Subcutaneous abdominal adipose tissue (tissue), 5 donors: ENCODE results near the gene IFT57.
"Not testable (repeated sequence)": the region's sequence is repeated elsewhere in the genome, so short reads cannot be mapped to it uniquely, and the experiment has no call there.

Experiments used
- H3K27ac ChIP-seq: one replicate; pipeline ENCODE4 v1.7.0; 2013; ENCODE audit warnings: low read depth, mild to moderate bottlenecking, inconsistent platforms, low read length, moderate library complexity
- H3K27me3 ChIP-seq, 5 donors: one replicate each; pipeline ENCODE4 v1.7.0; 2013; ENCODE audit warnings: low read length in 5 of 5, inconsistent platforms in 1 of 5; ENCODE audit not compliant: control insufficient read depth in 5 of 5, insufficient read depth in 4 of 5
- H3K36me3 ChIP-seq, 5 donors: one replicate each; pipeline ENCODE4 v1.7.0; 2013; ENCODE audit warnings: low read length in 5 of 5; ENCODE audit not compliant: control insufficient read depth in 5 of 5, insufficient read depth in 5 of 5
- H3K4me1 ChIP-seq, 5 donors: one replicate each; pipeline ENCODE4 v1.7.0; 2013; ENCODE audit warnings: low read length in 5 of 5, mild to moderate bottlenecking in 3 of 5, moderate library complexity in 1 of 5; ENCODE audit not compliant: control insufficient read depth in 5 of 5, insufficient read depth in 5 of 5
- H3K4me3 ChIP-seq, 5 donors: one replicate each; pipeline ENCODE4 v1.7.0; 2013; ENCODE audit warnings: low read length in 5 of 5, low read depth in 1 of 5
- H3K9ac ChIP-seq, 5 donors: one replicate each; pipeline ENCODE4 v1.7.0; 2013; ENCODE audit warnings: low read length in 5 of 5, mild to moderate bottlenecking in 4 of 5, moderate library complexity in 3 of 5
- H3K9me3 ChIP-seq, 5 donors: one replicate each; pipeline ENCODE4 v1.7.0; 2013; ENCODE audit warnings: low read length in 5 of 5; ENCODE audit not compliant: control insufficient read depth in 5 of 5
- donor health status: healthy.
- donor health status: healthy.
- donor health status: healthy.
- donor health status: healthy.
- donor health status: healthy.

Gene IFT57

DNA sequence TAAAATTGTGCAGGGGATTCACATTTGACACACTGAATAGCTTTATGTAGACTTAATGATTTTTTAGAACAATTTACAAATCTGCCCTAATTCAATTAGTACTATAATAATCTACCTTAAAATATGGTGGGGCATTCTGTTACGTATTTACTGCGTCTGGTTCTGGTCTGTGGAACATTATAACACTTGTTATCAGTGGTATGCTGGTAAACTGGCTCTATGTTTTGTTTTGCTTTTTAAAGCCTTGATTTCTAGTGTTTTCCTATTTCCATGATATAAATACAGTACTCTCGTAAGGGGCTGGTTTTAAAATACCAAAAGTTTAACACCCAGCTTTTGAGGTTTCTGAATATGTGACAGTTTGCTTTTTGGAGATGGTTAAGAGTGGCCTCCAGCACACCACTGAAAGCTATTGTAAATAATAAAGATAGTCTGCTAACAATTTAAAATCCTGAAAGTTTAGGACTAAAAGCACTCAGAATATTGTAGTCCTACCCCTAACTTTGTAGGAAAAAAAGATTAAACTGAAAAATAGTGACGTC lies 65.8 kb downstream of the IFT57 start:
- H3K4me3 ChIP-seq = no peak overlapping the region
- H3K27ac ChIP-seq = no peak overlapping the region
- H3K27me3 ChIP-seq = no peaks in the 10 kb centered on the region
- H3K36me3 ChIP-seq = no peaks in the 10 kb centered on the region
- H3K9ac ChIP-seq = no peak overlapping the region
- no peaks in the 10 kb centered on the region for H3K9me3 ChIP-seq
- no peaks in the 10 kb centered on the region for H3K4me1 ChIP-seq

DNA sequence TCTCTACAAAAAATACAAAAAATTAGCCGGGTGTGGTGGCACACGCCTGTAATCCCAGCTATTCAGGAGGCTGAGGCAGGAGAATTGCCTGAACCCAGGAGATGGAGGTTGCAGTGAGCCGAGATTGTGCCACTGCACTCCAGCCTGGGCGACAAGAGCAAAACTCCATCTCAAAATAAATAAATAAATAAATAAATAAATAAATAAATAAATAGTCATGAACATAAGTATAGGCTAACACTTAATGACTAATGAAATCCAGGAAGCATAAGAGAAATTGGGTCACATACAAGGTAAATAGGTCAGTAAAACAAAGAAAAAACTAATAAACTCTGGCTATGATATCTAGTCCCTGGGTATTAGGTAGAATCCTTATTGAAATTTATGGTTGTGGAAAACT lies 66.6 kb downstream of the IFT57 start:
- H3K4me3 ChIP-seq, H3K9me3 ChIP-seq, H3K4me1 ChIP-seq, H3K9ac ChIP-seq, H3K27ac ChIP-seq, H3K27me3 ChIP-seq, H3K36me3 ChIP-seq: not testable (repeated sequence)

DNA sequence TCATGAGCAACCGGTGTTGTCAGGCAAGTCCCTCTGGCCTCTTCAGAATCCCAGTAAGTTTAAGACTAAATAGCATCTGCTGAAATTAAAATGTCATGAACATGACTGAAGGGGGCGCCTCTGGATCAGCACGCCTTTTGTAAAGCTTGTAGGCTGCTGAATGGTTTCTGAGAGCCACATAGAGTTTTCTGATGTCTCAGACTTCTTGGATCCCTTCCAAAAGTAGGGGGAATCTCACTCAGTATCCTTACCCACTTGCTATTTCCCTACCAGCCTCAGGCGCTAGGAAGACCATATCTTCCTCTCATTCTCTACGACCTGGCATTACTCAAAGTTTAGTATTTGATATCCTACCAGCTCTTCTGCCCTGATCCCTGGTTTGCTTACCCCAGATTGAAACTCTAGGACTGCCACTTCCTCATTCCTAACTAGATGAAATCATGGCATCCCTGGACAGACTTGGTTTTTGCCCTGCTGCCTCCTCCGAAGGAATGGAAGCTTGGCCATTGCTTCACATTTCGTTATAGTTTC lies 68.7 kb downstream of the IFT57 start:
- H3K36me3 ChIP-seq = no peaks in the 10 kb centered on the region
- H3K27me3 ChIP-seq = no peaks in the 10 kb centered on the region
- no peak overlapping the region for H3K9ac ChIP-seq

GRCh38 chr3:108152274-108152673 lies 70.0 kb downstream of the IFT57 start:
- H3K27ac ChIP-seq = no peak overlapping the region
- no peaks in the 10 kb centered on the region for H3K9me3 ChIP-seq
- H3K36me3 ChIP-seq = no peaks in the 10 kb centered on the region
- no peak overlapping the region for H3K4me3 ChIP-seq
- H3K4me1 ChIP-seq = no peaks in the 10 kb centered on the region
- no peak overlapping the region for H3K9ac ChIP-seq
- H3K27me3 ChIP-seq = no peaks in the 10 kb centered on the region

More for the DNA sequence above, 68.7 kb downstream of the IFT57 start:
- no peaks in the 10 kb centered on the region for H3K4me1 ChIP-seq
- no peaks in the 10 kb centered on the region for H3K9me3 ChIP-seq
- H3K27ac ChIP-seq = no peak overlapping the region
- H3K4me3 ChIP-seq = no peak overlapping the region

- H3K27ac ChIP-seq = no peak overlapping the region
- H3K9ac ChIP-seq = no peak overlapping the region
- H3K4me1 ChIP-seq = no peaks in the 10 kb centered on the region
- H3K9me3 ChIP-seq = peaks cover 2 to 11% (median 8%) of the 10 kb centered on the region in 5 donors
- H3K36me3 ChIP-seq = no peaks in the 10 kb centered on the region
- no peaks in the 10 kb centered on the region for H3K27me3 ChIP-seq
- H3K4me3 ChIP-seq = no peak overlapping the region
These were observed 72.0 kb downstream of the IFT57 start for GRCh38 chr3:108150200-108150599.

DNA sequence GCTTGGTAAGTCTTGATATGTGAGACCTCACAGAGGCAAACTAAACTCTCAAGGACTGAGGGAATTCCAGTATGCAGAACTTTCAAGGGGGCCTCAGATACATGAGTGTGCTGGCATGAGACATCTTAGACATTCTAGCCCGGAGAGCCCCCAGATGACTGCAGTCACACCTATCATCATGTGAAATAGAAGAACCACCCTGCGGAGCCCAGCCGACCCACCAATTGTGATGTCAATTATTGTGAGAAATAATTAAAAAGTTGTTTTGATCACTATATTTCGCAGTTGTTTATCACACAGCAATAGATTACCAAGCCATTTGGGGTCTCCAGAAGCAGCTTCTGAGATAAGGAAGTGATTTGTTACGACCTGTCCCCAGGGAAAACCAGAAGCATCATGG lies 76.1 kb downstream of the IFT57 start:
- Histone ChIP-seq H3K36me3 (no peaks in the 10 kb centered on the region), H3K27ac (no peak overlapping the region), H3K27me3 (no peaks in the 10 kb centered on the region), H3K4me3 (no peak overlapping the region), H3K9me3 (peaks cover 2 to 12% (median 8%) of the 10 kb centered on the region in 5 donors), H3K4me1 (no peaks in the 10 kb centered on the region), H3K9ac (no peak overlapping the region)

DNA sequence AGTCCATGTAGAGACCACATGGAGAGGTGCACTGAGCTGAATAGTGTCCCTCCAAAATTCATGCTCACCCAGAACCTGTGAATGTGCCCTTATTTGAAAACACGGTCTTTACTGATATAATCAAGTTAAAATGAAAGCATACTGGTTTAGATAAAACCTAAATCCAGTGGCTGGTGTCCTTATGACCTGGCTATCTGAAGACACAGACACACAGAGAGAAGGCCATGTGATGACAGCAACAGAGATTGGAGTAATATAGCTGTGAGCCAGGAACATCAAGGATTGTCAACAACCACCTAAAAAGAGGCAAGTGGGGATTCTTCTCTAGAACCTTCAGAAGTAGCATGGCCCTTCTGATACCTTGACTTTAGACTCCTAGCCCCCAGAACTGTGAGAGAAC lies 76.6 kb downstream of the IFT57 start:
- no peaks in the 10 kb centered on the region for H3K4me1 ChIP-seq
- peaks cover 2 to 12% (median 8%) of the 10 kb centered on the region in 5 donors for H3K9me3 ChIP-seq
- H3K36me3 ChIP-seq = no peaks in the 10 kb centered on the region
- no peak overlapping the region for H3K27ac ChIP-seq
- H3K9ac ChIP-seq = no peak overlapping the region
- H3K27me3 ChIP-seq = no peaks in the 10 kb centered on the region
- H3K4me3 ChIP-seq = no peak overlapping the region

GRCh38 chr3:108137460-108137814 lies 84.8 kb downstream of the IFT57 start:
- Histone ChIP-seq H3K27me3 (no peaks in the 10 kb centered on the region), H3K4me1 (no peaks in the 10 kb centered on the region), H3K4me3 (no peak overlapping the region), H3K9ac (no peak overlapping the region), H3K36me3 (no peaks in the 10 kb centered on the region), H3K27ac (no peak overlapping the region), H3K9me3 (no peaks in the 10 kb centered on the region)

DNA sequence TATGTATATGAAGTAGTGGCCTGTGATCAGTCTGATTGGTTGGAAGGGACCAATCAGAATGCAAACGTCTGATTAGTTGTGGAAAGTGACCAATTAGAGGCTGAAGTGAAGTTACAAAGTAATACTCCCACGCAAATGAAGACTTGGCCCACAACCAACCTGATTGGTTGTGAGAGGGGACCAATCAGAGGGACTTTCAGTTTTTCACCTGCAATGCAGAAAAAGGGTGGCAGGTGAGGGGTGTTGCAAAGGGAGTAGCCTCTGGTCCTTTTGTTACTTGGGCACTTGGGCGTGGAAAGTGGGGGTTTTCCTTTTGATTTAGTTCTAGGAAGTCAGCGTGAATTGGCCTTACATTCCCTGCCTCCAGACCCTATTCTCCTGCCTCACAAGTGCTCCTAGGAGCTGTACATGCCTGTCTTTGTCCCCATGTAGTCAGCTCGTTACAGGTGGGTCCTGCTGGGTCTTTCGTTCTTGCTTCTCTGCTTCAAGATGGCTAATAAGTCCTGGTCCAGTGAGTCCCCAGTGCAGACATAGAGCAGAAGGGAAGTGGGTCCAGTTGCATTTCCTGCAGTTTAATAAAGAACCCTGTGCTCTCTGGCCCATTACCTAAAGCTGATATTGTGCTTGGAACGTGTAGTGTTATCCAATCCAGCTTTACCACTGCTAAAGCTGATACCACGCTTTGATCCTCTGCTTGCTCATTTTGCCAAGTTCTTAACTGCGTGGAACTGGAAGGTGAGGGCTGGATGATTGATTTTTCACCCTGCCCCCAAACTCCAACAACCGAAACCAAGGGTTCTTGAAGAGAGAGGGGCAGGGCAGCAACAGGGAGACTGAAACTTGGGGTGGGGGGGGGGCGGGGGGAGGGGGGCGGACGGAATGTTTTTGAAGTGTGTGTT lies 85.4 kb downstream of the IFT57 start:
- Histone ChIP-seq H3K4me3 (no peak overlapping the region), H3K9ac (no peak overlapping the region), H3K36me3 (no peaks in the 10 kb centered on the region), H3K27ac (no peak overlapping the region), H3K27me3 (no peaks in the 10 kb centered on the region), H3K9me3 (no peaks in the 10 kb centered on the region), H3K4me1 (no peaks in the 10 kb centered on the region)

GRCh38 chr3:108134555-108134880 lies 87.7 kb downstream of the IFT57 start:
- no peaks in the 10 kb centered on the region for H3K27me3 ChIP-seq
- no peaks in the 10 kb centered on the region for H3K9me3 ChIP-seq
- H3K4me3 ChIP-seq = no peak overlapping the region
- peaks cover 0 to 6% (median 0%) of the 10 kb centered on the region in 5 donors for H3K4me1 ChIP-seq
- H3K27ac ChIP-seq = no peak overlapping the region
- H3K9ac ChIP-seq = no peak overlapping the region
- H3K36me3 ChIP-seq = no peaks in the 10 kb centered on the region
